ENCODE results near the gene MAML3.

GRCh38 chr4:140154572-140154891 lies 548 bp upstream of the MAML3 start:
- no peak for TF ChIP-seq CTCF (IDR thresholded peaks at IDR 0.05)
- no peak for TF ChIP-seq POLR2A (IDR thresholded peaks at IDR 0.05)

Data from lower leg skin (tissue), 3 donors.